HS-5 (cell line): ENCODE measurements around the gene MYO3B.

Experiments
- DNase-seq: peaks from one replicate; pipeline ENCODE4 v3.0.0-alpha.2; 2012; ENCODE audit warnings: low read depth

MYO3B gene

GRCh38 chr2:170238776-170239175 is 60.8 kb downstream of the MYO3B start:
- no peak for DNase-seq

- no peak for DNase-seq
These were observed 62.7 kb downstream of the MYO3B start for GRCh38 chr2:170240629-170241028.

- DNase-seq, result no peak
These were observed 63.8 kb downstream of the MYO3B start for GRCh38 chr2:170241756-170242155.

- DNase-seq, result no peak
These were observed 65.3 kb downstream of the MYO3B start for GRCh38 chr2:170243118-170243837.

DNA sequence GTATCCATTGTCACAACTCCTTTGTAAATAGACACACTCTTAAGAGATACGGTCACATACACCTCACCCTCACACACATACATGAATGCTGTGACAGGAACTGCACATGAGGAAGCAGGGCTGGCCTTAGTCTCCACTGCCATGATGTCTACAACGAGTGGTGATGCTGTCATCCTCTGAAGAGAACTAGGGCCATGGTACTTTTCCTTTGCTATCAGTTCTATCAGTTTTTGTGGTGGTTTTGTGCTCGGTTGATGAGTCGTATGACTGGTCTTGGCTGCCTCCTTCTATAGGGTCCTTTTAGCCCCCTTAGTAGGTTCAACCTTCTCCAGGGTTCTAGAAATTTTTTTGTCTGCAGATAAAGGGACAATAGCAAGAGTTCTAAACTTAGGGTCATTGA is 66.0 kb downstream of the MYO3B start:
- no peak for DNase-seq

DNA sequence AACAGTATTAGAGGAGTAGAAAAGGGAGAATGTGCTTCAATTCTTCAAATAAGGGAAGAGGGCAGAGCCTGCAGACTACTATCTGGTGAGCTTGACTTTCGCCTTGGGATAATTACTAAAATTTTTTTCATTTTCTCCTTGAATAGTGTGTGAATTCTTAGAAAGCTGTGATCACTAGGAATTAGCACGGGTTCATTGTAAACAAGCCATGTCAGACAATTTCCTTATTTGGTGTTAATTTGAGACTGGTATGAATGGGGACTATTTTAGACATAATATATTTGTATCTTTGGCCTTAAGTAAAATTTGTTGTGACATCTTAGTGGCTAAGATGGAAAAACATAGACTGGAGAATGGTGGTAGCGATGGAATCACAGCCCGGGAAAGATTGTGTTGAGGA is 66.6 kb downstream of the MYO3B start:
- no peak for DNase-seq

DNA sequence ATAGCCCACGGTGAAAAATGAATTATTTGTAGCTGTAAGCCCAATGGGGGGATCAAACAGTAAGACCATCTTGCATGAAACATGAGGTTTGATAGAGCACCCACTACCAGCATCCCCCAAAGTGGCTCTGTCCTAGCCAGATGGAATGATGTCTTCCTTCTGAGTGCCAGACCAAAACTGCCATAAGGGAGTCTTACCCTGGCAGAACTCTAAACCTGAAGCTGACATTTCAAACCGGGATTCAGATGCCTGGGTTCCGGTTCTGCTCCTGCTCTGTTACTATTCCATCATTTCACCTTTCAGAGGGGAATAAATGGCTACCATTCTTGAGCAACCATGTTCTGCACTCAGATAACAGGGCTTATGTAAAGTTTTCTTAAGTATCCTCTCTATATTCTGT is 67.4 kb downstream of the MYO3B start:
- no peak for DNase-seq

DNA sequence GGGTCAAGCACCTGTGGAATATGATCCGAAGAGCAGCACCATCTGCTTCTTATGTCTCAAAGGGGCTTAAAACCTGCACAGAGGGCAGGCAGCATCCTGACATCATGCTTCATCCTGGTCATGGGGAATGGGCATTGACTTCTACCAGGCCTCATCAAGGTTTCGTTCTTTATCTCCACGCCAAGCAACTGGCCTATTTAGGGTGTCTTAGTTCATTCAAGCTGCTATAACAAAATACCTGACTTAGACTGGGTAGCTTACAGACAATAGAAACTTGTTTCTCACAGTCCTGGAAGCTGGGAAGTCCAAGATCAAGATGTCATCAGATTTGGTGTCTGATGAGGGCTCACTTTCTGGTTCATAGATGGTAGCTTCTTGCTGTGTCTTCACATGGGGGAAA is 69.4 kb downstream of the MYO3B start:
- no peak for DNase-seq

- no peak for DNase-seq
These were observed 70.0 kb downstream of the MYO3B start for GRCh38 chr2:170247882-170248393.

GRCh38 chr2:170248574-170249393 is 70.8 kb downstream of the MYO3B start:
- DNase-seq, result no peak

DNA sequence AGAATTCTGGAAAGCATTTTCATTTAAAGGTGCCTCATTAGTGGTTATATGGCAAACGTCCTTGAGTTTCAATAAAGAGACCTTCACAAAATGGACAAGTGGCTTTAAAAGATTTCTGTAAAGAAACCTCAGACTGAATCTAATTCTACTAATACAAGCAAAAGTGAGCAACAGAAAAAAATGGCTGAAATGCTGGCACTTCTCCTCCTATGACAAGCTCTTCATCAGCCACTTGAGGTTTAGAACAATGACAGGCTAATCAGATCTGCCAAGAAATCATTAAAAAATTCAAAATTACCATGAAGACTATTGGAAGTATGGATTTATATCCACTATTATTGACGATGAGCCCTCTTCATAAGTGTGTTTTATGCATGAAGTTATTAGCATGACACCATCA is 71.8 kb downstream of the MYO3B start:
- DNase-seq, result no peak

- no peak for DNase-seq
These were observed 72.6 kb downstream of the MYO3B start for GRCh38 chr2:170250584-170250983.

GRCh38 chr2:170252414-170252813 is 74.5 kb downstream of the MYO3B start:
- no peak for DNase-seq

DNA sequence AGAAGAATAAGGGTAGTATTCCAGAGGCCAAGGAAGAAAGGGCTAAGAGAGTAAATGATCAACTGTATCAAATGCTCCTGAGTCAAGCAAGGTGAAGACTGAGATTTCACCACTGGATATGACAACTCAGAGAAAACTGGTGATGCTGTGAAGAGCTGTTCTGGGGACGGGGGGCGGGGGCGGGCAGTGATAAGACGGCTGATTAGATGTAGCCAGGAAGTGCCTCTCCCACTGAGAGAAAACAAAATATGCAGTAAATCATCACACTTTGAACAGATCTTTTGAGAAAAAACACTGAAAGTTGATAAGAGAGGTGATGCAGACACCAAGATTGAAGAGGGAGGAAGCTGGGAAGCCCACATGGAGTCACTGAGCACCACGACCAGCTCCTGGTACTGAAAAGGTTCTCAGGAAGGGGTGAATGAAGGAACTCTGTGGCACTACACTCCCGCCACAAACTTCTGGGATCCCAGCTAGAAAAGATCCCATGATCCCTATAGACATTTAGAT is 75.8 kb downstream of the MYO3B start:
- DNase-seq, result no peak

DNA sequence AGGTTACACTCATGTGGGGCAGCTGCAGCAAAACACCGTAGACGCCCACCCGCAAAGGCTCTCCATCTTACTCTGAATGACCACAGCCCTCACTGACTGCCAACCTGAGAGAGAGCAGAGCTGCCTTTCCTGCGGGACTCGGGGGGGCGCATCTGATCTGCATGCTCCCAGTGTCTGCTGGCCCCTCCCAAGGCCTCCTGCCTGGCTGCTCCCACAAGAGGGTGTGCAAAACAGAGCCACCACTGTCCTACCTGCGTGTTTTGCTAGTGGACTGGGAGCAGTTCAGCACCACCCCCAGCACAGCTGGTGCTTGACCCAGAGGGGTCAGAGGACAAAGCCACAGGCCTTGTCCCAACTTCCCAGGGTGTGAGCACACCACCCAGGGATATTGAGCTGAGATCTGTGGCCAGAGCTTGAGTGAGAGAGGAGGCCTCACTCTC is 76.4 kb downstream of the MYO3B start:
- no peak for DNase-seq

DNA sequence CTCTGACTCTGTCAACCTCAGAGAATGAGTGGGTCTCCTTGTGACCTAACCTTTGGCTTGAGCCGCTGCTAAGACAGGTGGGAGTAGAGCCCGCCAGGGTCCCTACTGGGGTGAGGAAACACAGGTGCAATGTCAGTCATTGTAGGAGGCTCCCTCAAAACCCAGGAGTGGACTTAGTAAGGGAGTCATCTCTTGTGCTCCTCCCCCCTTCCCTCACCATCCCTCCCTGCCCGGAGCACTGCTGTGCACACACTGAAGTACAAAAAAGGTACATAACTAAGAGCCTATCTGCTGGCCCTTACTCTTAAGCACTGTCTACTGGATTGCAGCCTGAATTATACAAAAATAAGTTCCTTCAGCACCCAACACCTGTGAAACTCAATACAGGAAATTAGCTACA is 77.2 kb downstream of the MYO3B start:
- no peak for DNase-seq

GRCh38 chr2:170255971-170256370 is 78.0 kb downstream of the MYO3B start:
- peak; percentile 63 for DNase-seq

- peak; percentile 37 for DNase-seq
These were observed 80.4 kb downstream of the MYO3B start for GRCh38 chr2:170258382-170258781.

DNA sequence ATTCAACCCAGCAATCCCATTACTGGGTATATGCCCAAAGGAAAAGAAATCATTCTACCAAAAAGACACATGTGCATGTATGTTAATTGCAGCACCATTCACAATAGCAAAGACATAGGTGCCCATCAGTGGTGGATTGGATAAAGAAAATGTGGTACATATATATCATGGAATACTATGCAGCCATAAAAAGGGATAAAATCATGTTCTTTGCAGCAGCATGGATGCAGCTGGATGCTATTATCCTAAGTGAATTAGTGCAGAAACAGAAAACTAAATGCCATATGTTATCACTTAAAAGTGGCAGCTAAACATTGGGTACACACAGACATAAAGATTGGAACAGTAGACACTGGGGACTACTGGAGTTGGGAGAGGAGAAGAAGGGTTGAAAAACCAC is 82.2 kb downstream of the MYO3B start:
- no peak for DNase-seq

GRCh38 chr2:170261566-170261965 is 83.6 kb downstream of the MYO3B start:
- no peak for DNase-seq

DNA sequence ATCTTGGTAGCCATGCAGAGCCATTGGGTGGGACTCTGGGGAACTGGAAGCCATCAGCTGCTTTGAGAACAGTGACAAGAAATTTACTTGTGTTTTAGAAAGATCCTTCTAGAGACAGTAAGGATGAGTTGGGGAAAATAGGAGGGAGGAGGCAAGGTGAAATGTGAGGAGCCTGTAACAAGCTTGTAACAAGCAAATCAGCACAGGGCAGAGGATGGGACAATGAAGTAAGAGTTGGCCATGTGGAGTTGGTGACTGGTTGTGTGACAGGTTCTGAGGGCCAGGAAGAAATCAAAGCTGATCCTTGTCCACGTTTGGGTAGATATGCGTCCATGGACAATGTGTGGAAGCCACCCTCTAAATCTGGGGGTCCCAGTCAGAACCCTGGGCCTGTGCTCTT is 84.4 kb downstream of the MYO3B start:
- DNase-seq, result no peak

DNA sequence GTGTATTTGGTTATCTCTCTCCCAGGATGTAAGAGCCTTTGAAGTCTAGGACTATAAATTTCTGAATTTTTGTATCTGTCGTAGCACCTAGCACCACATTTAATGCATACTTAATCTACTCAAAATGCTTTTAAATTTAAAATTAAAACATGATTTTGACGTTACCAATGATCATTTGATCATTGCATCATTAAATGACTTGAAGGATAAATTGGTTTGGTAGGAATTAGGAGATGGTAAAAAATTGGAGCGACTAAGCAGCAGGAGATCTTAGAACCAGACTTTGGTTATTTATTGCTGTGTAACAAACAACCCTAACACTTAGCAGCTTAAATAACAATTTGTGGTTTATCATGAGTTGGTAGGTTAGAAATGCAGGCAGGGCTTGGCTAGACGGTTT is 84.9 kb downstream of the MYO3B start:
- DNase-seq, result no peak
